Measurements from ENCODE around the gene MMP17.

The MMP17 gene

DNA sequence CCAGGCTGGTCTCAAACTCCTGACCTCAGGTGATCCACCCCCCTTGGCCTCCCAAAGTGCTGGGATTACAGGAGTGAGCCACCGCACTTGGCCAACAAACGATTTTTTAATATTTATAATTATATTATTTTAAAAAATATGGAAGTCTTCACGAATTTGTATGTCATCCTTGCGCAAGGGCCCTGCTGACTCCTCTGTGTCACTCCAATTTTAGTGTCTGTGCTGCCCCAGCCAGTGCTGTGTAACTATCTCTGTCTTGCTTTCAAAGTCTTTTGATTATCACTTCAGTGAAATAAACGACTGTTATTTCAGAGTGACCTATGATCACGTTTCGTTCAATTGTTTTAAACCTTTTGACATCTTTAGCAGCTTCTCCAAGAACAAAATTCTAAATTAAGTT, 13.1 kb upstream of the MMP17 start:
- Histone ChIP-seq H3K4me1 (no peaks in the 10 kb centered on the region), H3K9me3 (no peaks in the 10 kb centered on the region), H3K4me3 (ENCODE audit: low read depth, low read length) (no peak overlapping the region), H3K36me3 (no peaks in the 10 kb centered on the region), H3K27me3 (no peaks in the 10 kb centered on the region)
- DNase-seq = no peak
- no peak for TF ChIP-seq CTCF (IDR thresholded peaks at IDR 0.05; ENCODE audit: low read depth, low read length)

DNA sequence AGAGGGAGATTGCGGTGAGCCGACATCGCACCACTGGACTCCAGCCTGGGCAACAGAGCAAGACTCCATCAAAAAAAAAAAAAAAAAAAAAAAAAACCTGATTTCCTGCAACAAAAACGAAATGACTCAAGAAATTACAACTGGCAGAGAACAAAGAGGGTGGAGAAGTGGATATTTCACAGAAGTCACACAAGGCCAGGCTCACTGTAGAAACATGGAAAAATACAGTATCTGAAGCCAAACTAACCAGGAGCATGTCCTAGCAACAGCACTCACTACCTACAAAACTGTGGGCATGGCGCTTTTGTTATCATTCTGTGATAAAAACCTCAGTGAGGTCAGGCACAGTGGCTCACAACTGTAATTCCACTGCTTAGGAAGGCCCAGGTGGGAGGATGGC, 11.7 kb upstream of the MMP17 start:
- no peaks in the 10 kb centered on the region for H3K27me3 ChIP-seq
- no peak for TF ChIP-seq CTCF (IDR thresholded peaks at IDR 0.05; ENCODE audit: low read depth, low read length)
- no peaks in the 10 kb centered on the region for H3K36me3 ChIP-seq
- H3K4me1 ChIP-seq = no peaks in the 10 kb centered on the region
- H3K9me3 ChIP-seq = no peaks in the 10 kb centered on the region
- DNase-seq = no peak
- no peak overlapping the region for H3K4me3 ChIP-seq (ENCODE audit: low read depth, low read length)

- H3K9me3 ChIP-seq = no peaks in the 10 kb centered on the region
- H3K4me3 ChIP-seq (ENCODE audit: low read depth, low read length) = no peak overlapping the region
- H3K4me1 ChIP-seq = no peaks in the 10 kb centered on the region
- H3K27me3 ChIP-seq = no peaks in the 10 kb centered on the region
- H3K36me3 ChIP-seq = no peaks in the 10 kb centered on the region
- DNase-seq = no peak
- no peak for TF ChIP-seq CTCF (IDR thresholded peaks at IDR 0.05; ENCODE audit: low read depth, low read length)
Observed at GRCh38 chr12:131817241-131817640, 11.0 kb upstream of the MMP17 start.

DNA sequence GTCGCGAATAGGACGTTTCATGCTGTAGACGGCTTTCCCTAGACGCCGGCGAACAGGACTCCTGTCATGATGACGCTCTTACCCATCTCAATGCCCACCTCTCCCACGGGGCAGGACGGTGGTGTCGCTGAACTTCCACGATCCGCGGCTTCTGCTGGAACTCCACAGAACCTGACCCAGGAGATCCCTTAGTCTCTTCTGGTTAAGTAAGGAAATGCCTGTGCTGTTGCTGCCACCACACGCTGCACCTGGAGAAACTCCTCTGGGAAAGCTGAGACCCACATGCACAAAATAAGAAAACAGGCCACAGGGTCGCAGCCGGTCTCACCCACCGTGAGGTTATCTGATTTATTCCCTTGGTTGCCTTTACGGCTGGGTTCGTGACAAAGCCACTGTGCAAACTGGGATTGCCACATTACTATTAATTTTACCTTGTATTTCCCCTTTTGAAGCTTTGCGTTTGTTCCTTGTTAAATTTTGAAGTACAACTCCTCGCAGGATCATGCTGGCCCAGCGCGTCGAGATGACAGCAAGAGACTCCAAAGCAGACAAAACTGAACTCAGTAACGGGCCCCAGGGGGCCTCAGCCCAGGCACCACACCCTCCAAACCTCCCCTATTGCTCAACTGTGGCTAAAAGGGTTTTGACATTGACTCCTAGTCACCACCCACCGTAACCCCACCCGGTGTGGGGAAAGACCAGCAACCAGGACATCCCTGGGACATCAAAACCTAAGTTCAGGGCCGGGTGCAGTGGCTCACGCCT, 9.2 kb upstream of the MMP17 start:
- Histone ChIP-seq H3K4me1 (no peaks in the 10 kb centered on the region), H3K36me3 (no peaks in the 10 kb centered on the region), H3K4me3 (ENCODE audit: low read depth, low read length) (no peak overlapping the region), H3K27me3 (no peaks in the 10 kb centered on the region), H3K9me3 (no peaks in the 10 kb centered on the region)
- no peak for DNase-seq
- TF ChIP-seq CTCF (IDR thresholded peaks at IDR 0.05; ENCODE audit: low read depth, low read length) = no peak

DNA sequence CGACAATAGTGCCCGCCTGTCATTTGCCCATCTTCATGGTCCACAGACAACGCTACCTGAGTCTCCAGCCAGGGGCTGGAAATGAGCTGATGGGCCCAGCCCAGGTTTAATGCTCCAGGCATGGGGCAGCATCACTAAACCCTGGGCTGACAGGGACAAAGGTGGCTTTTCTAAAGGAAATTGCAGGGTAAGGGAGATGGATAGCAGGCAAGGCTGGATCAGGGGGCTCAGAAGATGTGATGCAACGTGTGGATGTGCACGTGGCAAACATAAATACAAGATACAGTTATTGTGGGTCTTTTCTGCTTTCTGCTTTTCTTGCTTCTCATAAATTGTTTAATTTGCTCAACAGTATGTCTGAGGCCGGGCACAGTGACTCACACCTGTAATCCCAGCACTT, 3.7 kb upstream of the MMP17 start:
- Histone ChIP-seq H3K9me3 (no peaks in the 10 kb centered on the region), H3K36me3 (no peaks in the 10 kb centered on the region), H3K4me1 (no peaks in the 10 kb centered on the region), H3K4me3 (ENCODE audit: low read depth, low read length) (no peak overlapping the region), H3K27me3 (peaks cover 15% of the 10 kb centered on the region)
- DNase-seq = no peak
- no peak for TF ChIP-seq CTCF (IDR thresholded peaks at IDR 0.05; ENCODE audit: low read depth, low read length)

GRCh38 chr12:131825146-131825892, 2.9 kb upstream of the MMP17 start:
- TF ChIP-seq CTCF (IDR thresholded peaks at IDR 0.05; ENCODE audit: low read depth, low read length) = no peak
- no peak for DNase-seq
- Histone ChIP-seq H3K4me1 (no peaks in the 10 kb centered on the region), H3K36me3 (no peaks in the 10 kb centered on the region), H3K9me3 (no peaks in the 10 kb centered on the region), H3K27me3 (peaks cover 24% of the 10 kb centered on the region), H3K4me3 (ENCODE audit: low read depth, low read length) (no peak overlapping the region)

Measured in BE2C (cell line).